ENCODE measurements around the gene C13orf46.

The C13orf46 gene

GRCh38 chr13:114002771-114003321, 29.0 kb upstream of the C13orf46 start:
- TF ChIP-seq CTCF (conservative IDR thresholded peaks at IDR 0.05; ENCODE audit: control insufficient read depth, insufficient read depth, low read depth, low read length): no peak
- no peak for DNase-seq (ENCODE audit: low read depth)
- H3K4me3 ChIP-seq (ENCODE audit: control insufficient read depth, low read depth, low read length): no peak overlapping the region

DNA sequence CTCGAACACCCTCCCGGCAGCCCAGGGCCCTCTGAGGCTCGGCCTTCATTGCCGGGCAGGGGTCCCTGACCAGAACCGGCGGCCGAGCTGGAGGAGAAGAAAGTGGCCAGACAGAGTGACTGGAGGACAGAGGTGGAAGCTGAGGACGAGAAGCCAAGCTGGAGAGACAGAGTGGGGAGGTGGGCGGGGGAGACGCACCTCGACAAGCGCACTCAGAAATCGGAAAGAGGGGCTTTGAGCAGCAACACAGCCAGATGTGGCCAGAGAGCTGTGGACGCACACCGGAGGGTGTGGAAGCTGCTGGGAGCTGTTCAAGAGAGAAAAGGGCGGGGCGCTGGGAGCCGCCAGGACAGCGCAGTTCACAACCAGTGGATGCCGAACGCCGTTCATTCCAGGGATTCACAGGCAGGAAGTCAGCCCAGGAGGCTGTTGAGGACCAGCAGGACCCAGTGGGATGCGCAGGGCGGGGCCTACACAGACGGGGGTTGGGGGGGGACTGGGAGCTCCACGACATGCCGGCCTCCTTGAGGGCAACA, 28.2 kb upstream of the C13orf46 start:
- DNase-seq (ENCODE audit: low read depth): no peak
- TF ChIP-seq CTCF (conservative IDR thresholded peaks at IDR 0.05; ENCODE audit: control insufficient read depth, insufficient read depth, low read depth, low read length): no peak
- H3K4me3 ChIP-seq (ENCODE audit: control insufficient read depth, low read depth, low read length): no peak overlapping the region

DNA sequence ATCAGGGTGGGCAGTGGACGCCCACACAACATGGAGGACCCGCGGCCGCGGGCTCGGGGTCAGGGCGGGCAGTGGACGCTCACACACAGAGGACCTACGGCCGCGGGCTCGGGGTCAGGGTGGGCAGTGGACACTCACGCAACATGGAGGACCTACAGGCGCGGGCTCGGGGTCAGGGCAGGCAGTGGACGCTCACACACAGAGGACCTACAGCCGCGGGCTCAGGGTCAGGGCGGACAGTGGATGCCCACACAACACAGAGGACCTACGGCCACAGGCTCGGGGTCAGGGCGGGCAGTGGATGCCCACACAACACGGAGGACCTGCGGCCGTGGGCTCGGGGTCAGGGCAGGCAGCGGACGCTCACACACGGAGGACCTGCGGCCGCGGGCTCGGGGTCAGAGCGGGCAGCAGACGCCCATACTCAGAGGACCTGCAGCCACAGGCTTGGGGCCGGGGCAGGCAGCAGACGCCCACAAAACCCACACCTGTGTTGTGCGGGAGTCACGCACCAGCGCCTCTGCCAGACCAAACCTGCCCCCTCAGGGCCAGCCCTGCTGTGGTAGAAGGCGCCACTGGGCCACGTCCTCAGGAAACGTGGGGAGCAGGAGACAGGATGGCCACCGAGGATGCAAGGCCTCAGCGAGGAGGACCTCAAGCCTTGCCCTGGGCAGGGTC, 27.6 kb upstream of the C13orf46 start:
- TF ChIP-seq CTCF (conservative IDR thresholded peaks at IDR 0.05; ENCODE audit: control insufficient read depth, insufficient read depth, low read depth, low read length): no peak
- H3K4me3 ChIP-seq (ENCODE audit: control insufficient read depth, low read depth, low read length): no peak overlapping the region
- no peak for DNase-seq (ENCODE audit: low read depth)

GRCh38 chr13:114000151-114001040, 26.5 kb upstream of the C13orf46 start:
- no peak for TF ChIP-seq CTCF (conservative IDR thresholded peaks at IDR 0.05; ENCODE audit: control insufficient read depth, insufficient read depth, low read depth, low read length)
- DNase-seq (ENCODE audit: low read depth): no peak
- no peak overlapping the region for H3K4me3 ChIP-seq (ENCODE audit: control insufficient read depth, low read depth, low read length)

DNA sequence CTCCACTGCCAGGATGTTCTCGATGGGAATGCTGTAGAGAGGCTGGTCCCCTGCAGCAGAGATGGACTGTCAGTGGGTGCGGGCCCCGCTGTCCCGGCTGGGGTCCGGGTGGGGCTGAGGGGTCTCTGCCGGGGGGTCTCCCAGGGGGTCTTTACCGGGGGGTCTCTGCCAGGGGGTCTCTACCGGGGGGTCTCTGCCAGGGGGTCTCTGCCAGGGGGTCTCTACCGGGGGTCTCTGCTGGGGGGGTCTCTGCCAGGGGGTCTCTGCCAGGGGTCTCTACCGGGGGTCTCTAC, 25.7 kb upstream of the C13orf46 start:
- no peak for TF ChIP-seq CTCF (conservative IDR thresholded peaks at IDR 0.05; ENCODE audit: control insufficient read depth, insufficient read depth, low read depth, low read length)
- H3K4me3 ChIP-seq (ENCODE audit: control insufficient read depth, low read depth, low read length): no peak overlapping the region
- no peak for DNase-seq (ENCODE audit: low read depth)

- DNase-seq (ENCODE audit: low read depth): no peak
Observed at GRCh38 chr13:113998781-113999617, 25.1 kb upstream of the C13orf46 start.

More at GRCh38 chr13:113998781-113999617, 25.1 kb upstream of the C13orf46 start:
- TF ChIP-seq CTCF (conservative IDR thresholded peaks at IDR 0.05; ENCODE audit: control insufficient read depth, insufficient read depth, low read depth, low read length): no peak
- H3K4me3 ChIP-seq (ENCODE audit: control insufficient read depth, low read depth, low read length): no peak overlapping the region

All from fibroblast of mammary gland (primary cell).